ENCODE measurements around the gene C1orf210. TPM values are rescaled to one million over a fixed set of nuclear protein-coding genes. Genes with fewer than 3 reads are reported as not detected.

Gene C1orf210
- total and polyA plus RNA-seq, 2 of the 13 experiments (the other 11 are each of a cell fraction or from before 2014, with no cell fraction given), result 0.49 to 5.1 TPM

GRCh38 chr1:43282220-43283195 lies 2.9 kb downstream of the C1orf210 start (continued):
- peak; percentile 70; the same call in 1 of the 2 replicates for TF ChIP-seq ZFX (CRISPR knock-in tag; IDR thresholded peaks at IDR 0.05; ENCODE audit: low read depth)
- TF ChIP-seq CHD4 (IDR thresholded peaks at IDR 0.05; ENCODE audit: borderline replicate concordance, low read length), result peak; percentile 37; the same call in 1 of the 2 replicates
- TF ChIP-seq NR3C1 (CRISPR knock-in tag; IDR thresholded peaks at IDR 0.05), result no peak
- TF ChIP-seq ZFYVE20 (CRISPR knock-in tag; IDR thresholded peaks at IDR 0.05; ENCODE audit: borderline replicate concordance, low read depth), result no peak
- 0 out of 2 replicates have a peak, but pooled peaks have one; percentile 50 for TF ChIP-seq ZKSCAN8 (CRISPR knock-in tag; IDR thresholded peaks at IDR 0.05; ENCODE audit: borderline replicate concordance)
- peak; percentile 96 for TF ChIP-seq GATAD2A (CRISPR knock-in tag; IDR thresholded peaks at IDR 0.05)
- 0 out of 2 replicates have a peak, but pooled peaks have one; percentile 36 for TF ChIP-seq MTF2 (CRISPR knock-in tag; IDR thresholded peaks at IDR 0.05; ENCODE audit: borderline replicate concordance)
- TF ChIP-seq MIXL1 (CRISPR knock-in tag; IDR thresholded peaks at IDR 0.05), result 0 out of 2 replicates have a peak, but pooled peaks have one; percentile 54
- no peak for TF ChIP-seq ZNF543 (CRISPR knock-in tag; IDR thresholded peaks at IDR 0.05)
- no peak for TF ChIP-seq GMEB1 (CRISPR knock-in tag; IDR thresholded peaks at IDR 0.05; ENCODE audit: borderline replicate concordance)
- TF ChIP-seq ZBTB20 (CRISPR knock-in tag; IDR thresholded peaks at IDR 0.05; ENCODE audit: borderline replicate concordance, low read depth), result no peak
- TF ChIP-seq ZNF333 (CRISPR knock-in tag; IDR thresholded peaks at IDR 0.05; ENCODE audit: borderline replicate concordance), result no peak
- no peak for TF ChIP-seq ZNF563 (CRISPR knock-in tag; IDR thresholded peaks at IDR 0.05)
- no peak for TF ChIP-seq NR1H2 (CRISPR knock-in tag; IDR thresholded peaks at IDR 0.05; ENCODE audit: borderline replicate concordance, low read depth)
- no peak for TF ChIP-seq ZNF761 (CRISPR knock-in tag; conservative IDR thresholded peaks at IDR 0.05)
- TF ChIP-seq ZNF407 (CRISPR knock-in tag; IDR thresholded peaks at IDR 0.05; ENCODE audit: not compliant biosample characterization), result no peak
- TF ChIP-seq ELF3 (CRISPR knock-in tag; IDR thresholded peaks at IDR 0.05), result peak; percentile 60
- no peak for TF ChIP-seq ZNF672 (CRISPR knock-in tag; IDR thresholded peaks at IDR 0.05)
- TF ChIP-seq EZH2 (conservative IDR thresholded peaks at IDR 0.05; ENCODE audit: low read depth, low read length), result no peak
- TF ChIP-seq RAD21 (CRISPR knock-in tag; IDR thresholded peaks at IDR 0.05), result no peak
